Epithelial cell of esophagus (primary cell): ENCODE data around the gene IFI27L2.

Source experiments
- DNase-seq: peaks from one replicate; pipeline ENCODE4 v3.0.0; 2010; ENCODE audit warnings: low read depth
- H3K4me3 ChIP-seq: 2 replicates; pipeline ENCODE4 v1.5.1; 2011; ENCODE audit warnings: mild to moderate bottlenecking, low read length, control low read depth
- CTCF ChIP-seq: IDR thresholded peaks from 2 replicates; pipeline ENCODE4 v1.5.1; 2011; ENCODE audit warnings: low read depth, mild to moderate bottlenecking, low read length, control low read depth, inconsistent platforms; ENCODE audit not compliant: insufficient read depth; ENCODE audit errors: missing control alignments

Gene IFI27L2

DNA sequence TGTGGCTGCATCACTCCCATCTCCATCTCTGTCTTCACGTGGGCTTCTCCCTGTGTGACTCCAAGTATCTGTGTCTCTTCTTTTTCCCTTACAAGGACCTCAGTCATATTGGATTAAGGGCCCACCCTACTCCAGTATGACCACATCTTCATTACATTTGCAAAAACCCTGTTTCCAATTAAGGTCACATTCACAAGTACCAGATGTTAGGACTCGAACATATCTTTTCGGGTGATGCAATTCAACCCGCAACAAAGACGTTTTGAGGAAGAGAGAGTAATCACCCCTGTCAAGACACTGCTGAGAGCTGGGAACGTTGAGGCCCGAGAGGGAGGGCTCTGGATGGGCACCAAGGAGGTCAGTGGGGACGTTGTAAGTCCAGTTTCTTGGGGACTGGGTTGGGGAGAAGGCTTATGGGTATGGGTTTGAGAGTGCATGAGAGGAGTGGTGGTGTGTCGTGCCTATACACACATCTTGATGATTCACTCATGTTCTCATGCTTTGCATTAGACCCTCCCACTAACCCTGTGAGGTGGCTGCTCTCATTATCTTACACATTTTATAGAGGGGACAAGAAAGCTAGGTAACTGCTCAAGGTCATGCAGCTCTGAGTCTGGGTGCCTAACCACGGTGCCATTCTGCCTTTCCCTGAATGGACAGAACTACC lies 30.9 kb downstream of the IFI27L2 start:
- no peak overlapping the region for H3K4me3 ChIP-seq
- no peak for DNase-seq
- TF ChIP-seq CTCF: no peak

DNA sequence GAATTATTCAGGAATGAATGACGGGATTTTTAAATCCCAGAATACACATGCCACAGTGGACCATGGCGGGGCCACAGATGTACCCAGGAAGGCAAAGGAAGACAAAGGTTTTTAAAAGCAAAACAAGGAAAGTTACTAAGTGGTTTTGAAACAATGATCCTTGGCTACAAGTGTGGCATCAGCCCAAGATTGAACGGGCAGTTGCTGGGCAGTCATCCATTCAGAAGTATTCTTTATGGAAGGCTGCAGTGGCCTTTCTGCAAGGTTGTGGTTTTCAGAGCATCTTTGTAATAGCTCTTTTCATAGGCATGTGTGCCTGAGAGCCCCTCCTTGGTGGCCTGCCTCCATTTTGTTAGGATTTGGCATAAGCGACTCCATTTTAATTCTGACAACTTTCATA lies 32.3 kb downstream of the IFI27L2 start:
- H3K4me3 ChIP-seq: no peak overlapping the region
- no peak for DNase-seq
- no peak for TF ChIP-seq CTCF

DNA sequence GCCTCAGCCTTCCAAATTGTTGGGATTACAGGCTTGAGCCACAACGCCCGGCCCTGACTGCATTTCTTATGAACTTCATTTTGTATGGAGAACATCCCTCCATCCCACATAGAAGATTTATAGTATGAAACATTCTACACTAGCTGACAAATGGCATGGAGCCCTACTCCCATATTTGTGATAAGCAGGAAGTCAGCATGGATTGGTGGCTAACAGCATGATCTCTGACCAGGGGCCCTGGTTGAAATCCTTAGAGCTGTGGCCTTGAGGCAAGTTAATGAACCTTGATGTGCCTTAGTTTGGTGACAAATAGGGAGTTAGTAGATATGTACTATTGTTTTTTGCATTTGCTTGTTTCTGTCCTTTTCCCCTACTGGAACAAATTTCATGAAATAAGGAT lies 36.0 kb downstream of the IFI27L2 start:
- no peak overlapping the region for H3K4me3 ChIP-seq
- no peak for DNase-seq
- TF ChIP-seq CTCF: no peak

- DNase-seq: peak; percentile 59
- H3K4me3 ChIP-seq: no peak overlapping the region
- no peak for TF ChIP-seq CTCF
These were observed 39.9 kb downstream of the IFI27L2 start for GRCh38 chr14:94089479-94089878.

- DNase-seq: peak; percentile 34
- no peak for TF ChIP-seq CTCF
- no peak overlapping the region for H3K4me3 ChIP-seq
These were observed 40.9 kb downstream of the IFI27L2 start for GRCh38 chr14:94088516-94088915.

DNA sequence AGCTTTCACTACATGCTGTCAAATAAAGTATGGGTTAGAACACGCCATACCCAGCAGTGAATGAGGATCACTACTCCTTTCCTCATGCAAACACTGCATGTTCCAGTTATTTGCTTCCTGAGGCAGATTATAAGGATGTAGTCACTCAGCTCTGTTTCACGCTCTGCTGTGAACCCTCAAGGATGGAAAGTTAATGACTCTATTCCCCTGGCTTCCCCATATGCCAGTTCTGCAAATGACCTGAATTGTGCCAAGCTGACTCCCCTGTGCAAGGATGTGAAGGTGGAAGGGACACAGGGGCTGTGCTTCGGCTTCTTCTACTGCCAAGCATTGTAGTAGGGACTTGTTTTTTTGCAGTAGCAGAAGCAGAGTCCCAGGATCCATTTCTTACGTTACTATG lies 41.5 kb downstream of the IFI27L2 start:
- H3K4me3 ChIP-seq: no peak overlapping the region
- DNase-seq: no peak
- no peak for TF ChIP-seq CTCF

DNA sequence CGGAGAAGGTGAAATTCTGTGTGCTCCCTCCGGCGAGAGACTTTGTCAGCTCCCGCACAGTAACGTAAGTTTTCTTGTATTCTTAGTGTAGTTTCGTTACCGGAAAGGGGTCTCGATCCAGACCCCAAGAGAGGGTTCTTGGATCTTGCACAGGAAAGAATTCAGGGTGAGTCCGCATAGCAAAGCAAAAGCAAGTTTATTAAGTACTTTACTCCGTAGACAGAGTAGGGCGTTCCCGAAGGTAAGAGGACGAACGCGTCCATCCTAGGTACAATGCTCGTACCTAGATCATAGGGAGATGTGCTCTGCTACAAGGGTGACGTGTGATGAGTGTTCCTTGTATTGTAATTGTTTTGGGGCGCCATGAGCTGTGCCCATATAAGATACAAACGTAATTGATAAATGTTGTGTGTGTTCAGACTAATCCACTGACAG lies 48.0 kb downstream of the IFI27L2 start:
- peak overlapping the region; percentile 85 for H3K4me3 ChIP-seq
- DNase-seq: peak; percentile 54
- TF ChIP-seq CTCF: no peak
